Esophagus squamous epithelium (tissue), 4 donors: Measurements from ENCODE around the gene BCS1L.

ENCODE experiments used
- CTCF ChIP-seq, 6 experiments: fragments of 450-650 bp in 4 of 6; fragments of 200-600 bp in 2 of 6; sonication (generic) in 2 of 6; IDR thresholded peaks; one replicate each; pipeline ENCODE4 v1.5.1; 2016 to 2019; ENCODE audit warnings: antibody characterized with exemption in 6 of 6, mild to moderate bottlenecking in 4 of 6, moderate library complexity in 4 of 6
- POLR2A ChIP-seq, 4 donors: fragments of 450-650 bp; IDR thresholded peaks; one replicate each; pipeline ENCODE4 v1.6.1; 2017; ENCODE audit warnings: antibody characterized with exemption in 4 of 4, mild to moderate bottlenecking in 4 of 4, moderate library complexity in 3 of 4

GRCh38 chr2:218648787-218649100 lies 10.7 kb upstream of the BCS1L start:
- TF ChIP-seq CTCF (IDR thresholded peaks at IDR 0.05): no peak
- TF ChIP-seq POLR2A (IDR thresholded peaks at IDR 0.05): no peak
